GM18870 (cell line): ENCODE results near the gene TPP2.

Experiments used
- ATAC-seq: cut with Tn5 transposase; IDR thresholded peaks from one replicate; pipeline ENCODE4 v1.9.1; 2021; ENCODE audit warnings: moderate library complexity; ENCODE audit not compliant: unreplicated experiment

Gene TPP2

DNA sequence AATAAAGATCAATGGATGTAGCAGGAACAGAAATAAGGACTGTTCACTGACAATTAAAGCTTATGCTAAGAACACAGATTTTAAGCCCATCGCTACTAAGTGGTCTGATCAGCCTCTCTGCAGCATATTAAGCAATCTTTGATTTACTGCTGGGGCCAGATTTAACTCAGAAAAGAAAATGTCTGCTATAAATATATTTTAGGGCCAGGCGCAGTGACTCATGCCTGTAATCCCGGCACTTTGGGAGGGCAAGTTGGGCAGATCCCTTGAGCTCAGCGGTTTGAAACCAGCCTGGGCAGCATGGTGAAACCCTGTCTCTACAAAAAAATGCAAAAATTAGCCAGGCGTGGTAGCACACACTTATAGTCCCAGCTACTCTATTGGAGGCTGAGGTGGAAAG, 55.1 kb downstream of the TPP2 start:
- ATAC-seq: no peak

DNA sequence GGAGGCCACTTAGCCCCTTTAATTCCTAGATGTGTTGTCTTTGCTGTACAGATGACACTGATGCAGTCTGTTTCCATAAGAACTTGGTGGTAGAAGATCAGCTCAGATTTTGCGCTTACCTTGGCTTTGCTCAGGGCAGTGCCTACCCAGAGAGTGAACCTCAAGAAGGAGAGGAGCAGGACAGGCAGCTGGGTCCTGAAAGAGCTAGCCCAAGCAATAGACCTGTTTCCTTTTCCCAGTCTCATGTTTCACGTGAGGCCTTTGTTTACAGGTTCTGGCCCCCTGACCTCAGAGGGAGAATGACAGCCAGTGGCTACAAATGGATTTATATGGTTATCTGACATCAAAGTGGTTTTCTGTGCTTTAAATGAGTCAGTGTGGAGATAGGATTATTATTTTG, 58.0 kb downstream of the TPP2 start:
- ATAC-seq: no peak

DNA sequence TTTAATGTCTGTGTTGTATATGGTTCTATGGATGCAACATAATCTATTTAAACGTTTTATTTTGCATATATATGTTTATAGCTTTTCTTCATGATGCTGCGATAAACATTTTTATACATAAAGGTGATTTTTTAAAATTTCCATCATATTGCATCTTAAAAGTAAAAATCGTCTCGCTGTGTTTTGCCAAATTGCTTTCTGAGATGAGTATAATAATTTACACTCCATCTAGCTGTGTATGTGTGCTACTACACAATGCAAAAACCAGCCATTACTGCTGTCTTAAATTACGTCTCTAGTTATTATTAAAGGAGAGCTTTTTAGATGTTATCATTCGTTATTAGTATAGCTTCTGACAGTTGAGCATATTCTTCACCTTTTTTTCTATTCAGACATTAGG, 60.8 kb downstream of the TPP2 start:
- no peak for ATAC-seq

DNA sequence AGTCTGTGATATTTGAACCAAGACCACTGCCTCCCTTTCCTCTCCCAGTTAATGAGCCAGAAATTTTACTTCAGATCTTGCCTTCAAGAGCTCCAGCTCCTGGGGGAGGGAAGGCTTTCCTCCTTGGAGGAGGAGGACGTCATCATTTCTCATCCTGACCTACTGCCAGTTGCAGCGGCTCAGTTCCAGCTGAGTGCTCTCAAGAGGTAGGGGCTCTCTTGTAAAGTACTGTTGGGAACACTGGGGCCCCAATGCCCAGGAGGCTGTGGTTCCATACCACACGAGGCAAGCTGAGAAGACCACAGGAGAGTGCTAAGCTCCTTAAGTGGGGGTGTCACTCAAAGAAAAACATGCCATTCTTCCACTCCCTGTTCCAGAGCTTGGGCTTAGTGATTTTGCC, 61.9 kb downstream of the TPP2 start:
- ATAC-seq: no peak

DNA sequence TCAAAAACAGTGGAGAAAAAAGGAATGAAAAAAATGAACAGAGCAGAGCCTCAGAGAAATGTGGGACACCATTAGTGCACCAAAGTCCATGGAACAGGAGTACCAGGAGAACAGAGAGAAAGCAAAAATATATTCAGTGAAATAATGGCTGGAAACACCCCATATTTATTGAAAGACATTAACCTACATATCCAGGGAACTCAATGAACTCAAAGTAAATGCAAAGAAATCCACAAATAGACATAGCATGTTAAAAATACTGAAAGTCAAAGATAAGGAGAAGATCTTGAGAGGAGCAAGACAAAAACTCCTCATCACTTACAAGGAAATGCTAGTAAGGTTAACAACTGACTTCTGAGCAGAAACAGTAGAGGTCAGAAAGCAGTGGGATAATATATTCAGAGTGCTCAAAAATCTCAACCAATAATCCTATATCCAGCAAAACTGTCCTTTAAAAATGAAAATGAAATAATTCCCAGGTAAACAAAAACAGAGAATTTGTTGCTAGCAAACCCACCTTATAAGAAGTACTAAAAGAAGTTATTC, 62.5 kb downstream of the TPP2 start:
- ATAC-seq: no peak

DNA sequence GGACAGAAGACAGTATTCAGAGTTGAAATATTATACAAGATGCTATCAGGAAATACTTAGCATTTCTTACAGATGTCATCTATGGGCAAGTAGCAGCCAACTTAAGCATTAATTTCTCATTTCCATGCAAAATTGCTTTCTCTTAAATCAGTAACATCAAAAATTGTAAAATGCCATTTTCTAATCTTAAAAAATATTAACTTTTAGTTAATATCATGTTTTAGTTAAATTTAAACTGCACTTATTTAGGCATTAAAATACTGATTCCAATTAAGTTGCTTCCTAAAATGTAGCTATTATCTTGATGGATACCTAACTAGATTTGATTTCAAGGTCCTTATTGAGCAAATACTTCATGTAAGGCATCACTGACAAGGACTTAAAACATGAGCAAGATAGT, 70.2 kb downstream of the TPP2 start:
- ATAC-seq: no peak

DNA sequence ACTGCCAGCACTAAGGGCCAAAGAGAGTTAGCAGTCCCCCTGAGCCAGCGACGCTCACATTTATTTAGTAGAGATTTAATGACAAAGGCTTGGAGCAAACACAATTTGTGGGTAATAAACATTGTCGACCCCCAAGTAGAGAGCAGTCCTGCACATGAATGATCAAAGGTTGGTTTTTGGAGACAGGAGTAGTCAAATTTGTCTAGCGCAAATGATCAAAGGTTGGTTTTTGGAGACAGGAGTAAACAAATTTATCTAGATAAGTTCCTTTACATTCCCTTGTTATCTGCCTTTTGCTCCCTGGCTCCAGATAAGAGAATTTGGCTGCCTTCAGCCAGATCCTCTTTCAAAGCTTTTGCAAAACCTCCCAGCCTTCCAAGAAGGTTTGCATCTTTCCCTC, 71.1 kb downstream of the TPP2 start:
- no peak for ATAC-seq

DNA sequence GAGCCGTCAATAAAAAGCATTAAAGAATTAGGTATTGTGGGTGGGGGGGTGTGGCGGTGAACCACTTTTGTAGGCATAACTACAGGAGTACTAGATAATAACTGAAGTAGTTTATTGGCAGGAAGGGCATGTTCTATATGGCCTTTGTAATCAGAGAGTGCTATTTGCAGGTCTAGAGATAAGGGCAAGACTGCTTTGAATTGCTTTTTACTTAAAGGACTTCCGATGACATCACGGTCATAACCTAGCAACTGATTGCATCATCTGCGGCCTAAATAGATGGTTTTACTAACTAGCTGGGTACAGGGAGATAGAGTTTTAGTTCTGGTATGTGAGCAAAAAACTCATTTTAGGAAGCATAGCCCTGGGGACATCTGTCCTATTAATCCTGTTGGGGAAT, 73.3 kb downstream of the TPP2 start:
- ATAC-seq: no peak

DNA sequence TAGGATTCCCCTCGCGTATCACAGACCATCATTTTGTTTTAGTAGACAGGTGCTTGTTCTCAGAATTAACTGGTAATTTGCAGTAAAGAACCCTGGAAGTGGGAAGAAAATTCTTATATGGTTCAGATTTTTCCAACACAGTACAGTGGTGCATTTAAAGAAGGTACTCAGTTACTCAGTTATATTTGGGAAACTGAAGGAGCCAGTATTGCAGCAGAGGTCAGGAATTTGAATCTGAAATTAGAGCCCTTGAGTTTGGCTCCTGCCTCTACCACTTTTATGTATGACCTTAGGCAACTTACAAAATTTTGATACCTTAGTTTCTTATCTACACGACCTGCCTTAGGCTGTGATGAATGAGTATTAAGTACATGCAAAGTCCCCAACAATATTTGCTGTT, 78.3 kb downstream of the TPP2 start:
- no peak for ATAC-seq

DNA sequence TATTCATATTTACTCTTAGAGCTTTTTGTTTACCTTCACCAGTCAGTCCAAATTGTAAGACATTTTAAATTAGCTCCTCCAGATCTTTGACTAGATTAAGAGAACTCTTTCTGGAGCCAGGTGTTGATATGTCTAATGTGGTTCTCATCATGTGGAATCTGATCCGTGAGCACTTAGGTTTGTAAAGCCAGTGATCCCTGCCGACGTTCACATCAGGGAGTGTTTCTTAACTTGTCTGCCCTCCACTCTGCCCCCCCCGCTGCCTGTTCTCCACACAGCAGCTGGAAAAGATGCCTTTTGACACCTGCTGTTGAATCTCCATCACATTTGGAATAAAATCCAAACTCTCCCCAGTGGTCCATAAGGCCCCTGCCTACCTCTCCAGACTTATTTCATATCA, 80.3 kb downstream of the TPP2 start:
- ATAC-seq: no peak

DNA sequence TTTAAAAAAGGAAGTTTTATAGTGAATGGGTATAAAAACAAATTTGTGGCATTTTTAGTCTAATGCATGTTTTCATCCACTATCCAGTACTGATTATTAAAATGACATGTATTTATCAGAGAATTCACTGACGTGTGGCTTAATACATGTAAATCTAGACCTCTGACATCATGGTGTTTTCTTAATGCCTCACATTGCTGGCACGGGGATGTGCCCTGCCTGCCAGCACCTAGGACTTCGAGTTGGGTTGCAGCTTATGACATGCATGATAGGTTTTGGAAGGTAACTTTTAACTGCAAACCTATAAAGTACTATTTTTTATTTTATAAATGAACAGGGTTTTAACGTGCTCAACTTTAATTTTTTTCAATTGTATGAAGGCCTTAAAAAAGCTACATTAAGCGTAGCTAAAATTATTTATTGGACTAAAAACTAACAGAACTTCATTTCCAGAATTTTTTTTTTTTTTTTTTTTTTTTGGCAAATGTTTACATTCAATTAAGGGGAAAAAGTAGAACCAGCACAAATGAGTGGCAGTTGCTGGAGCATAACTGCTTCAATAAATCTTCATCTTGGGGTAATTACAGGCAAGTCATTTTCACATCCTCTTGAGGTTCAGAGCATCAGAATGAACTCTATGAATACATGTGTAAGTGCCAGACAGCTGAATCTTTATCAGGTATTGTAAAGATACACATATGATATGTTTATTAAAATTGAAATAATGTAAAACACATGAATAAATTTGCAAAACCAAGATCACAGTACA, 81.7 kb downstream of the TPP2 start:
- no peak for ATAC-seq

DNA sequence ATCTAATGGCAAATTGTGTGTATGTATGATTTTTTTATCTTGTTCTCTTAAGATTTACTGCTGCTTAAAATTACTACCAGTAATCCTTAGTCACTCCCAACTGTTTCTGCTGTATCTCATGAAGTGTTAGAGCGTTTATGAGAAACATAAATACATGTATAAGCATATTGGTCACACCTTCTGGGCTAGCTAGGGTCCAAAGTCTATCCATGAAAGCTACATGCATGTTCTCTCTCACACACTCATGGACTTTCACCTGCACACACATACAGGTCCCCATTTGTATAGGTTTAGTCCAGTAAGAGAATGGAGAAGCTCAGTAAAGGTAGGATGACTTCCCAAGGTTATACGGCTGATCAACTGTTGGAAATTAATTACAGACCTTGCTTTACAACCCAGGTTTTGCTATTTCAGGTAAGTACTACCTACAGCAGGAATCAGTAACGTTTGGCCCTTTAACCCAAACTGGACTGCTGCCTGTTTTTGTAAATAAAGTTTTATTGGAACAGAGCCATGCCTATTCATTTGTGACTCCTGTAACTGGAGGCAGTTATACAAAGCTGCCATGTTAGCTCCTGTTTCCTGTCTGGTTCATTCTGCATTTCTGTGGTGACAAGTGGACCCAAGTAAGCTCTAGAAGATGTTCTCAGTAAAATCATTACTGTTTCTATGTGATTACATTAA, 82.8 kb downstream of the TPP2 start:
- ATAC-seq: no peak

DNA sequence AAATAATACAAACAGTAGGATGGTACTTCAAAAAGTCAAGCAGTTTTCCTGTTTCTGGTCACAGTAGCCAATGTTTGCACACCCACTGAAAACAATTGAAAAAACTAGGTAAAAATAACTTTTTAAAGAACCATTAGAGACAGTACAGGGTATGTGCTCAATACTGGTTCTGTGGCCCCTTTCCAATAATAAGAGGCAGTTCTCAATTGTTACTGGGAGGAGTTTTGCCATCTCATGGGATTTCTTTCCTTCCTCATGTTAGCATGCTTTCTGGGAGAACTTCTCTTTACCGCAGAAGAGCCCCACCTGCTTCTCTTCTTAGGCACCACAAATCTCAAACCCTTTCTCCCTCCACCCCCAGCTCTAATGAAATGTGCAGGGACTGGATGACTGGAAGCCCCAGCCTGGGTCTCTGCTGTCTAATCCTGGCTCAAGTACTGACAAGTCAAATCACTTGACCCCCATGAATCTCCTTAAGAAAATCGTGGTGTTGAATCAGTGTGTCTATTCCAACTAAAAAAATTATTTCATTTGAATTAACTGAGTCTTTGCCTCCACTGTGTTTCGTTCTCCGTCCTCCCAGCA, 83.4 kb downstream of the TPP2 start:
- ATAC-seq: no peak

DNA sequence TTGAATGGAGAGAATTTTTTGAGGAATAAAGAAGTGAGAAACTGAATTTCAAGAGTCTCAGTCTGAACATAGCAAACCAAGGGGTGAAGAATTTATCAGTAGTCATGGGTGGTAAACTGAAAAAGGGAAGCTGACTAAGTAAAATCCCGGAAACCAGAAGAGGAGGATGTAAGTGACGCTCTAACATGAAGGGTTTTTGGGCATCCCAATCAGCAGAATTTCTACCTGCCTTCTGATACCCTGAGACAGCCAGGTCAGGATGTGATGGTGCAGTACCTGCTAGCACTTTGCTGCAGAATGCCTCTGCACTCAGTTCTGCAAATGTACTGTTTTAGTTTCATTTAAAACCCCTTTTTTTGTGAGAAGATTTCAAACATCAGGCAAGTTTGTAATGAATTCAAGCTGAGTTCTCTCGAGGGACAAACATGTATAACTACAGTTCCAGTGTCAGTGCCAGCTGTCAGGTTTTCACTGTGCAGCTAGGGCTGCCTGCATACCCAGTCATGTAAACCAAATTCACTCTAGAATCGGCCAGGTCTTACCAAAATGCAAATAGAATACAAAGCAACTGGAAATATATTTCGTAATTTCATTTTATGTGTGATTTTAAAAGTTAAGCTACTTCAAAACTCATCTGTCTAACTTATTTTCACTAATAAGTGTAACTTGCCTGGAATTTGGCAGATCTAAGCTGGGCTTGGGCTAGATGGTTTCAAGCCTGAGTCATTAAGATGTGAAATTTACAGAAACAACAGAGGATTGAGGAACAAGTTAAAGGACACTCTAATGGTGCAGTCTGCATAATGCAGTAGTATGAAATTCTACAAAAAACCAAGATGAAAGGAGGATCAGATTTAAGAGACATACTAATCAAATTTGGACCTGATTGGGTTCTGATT, 84.3 kb downstream of the TPP2 start:
- ATAC-seq: no peak

DNA sequence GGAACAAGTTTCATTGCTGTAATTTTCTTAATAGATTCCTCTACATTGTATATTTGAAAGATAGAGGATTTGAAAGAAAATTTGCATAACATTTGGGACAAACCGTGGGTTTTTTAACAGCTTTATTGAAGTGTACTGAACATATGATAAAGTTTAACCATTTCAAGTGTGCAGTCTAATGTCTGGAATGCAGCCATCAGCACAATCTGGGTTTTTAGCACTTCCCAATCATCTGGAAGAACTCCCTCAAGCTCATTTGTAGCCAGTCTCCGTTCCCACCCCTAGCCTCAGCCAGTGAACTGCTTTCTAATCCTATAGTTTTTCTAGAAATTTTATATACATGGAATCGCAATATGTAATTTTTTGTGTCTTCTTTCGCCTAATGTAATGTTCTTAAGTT, 85.4 kb downstream of the TPP2 start:
- ATAC-seq: no peak

DNA sequence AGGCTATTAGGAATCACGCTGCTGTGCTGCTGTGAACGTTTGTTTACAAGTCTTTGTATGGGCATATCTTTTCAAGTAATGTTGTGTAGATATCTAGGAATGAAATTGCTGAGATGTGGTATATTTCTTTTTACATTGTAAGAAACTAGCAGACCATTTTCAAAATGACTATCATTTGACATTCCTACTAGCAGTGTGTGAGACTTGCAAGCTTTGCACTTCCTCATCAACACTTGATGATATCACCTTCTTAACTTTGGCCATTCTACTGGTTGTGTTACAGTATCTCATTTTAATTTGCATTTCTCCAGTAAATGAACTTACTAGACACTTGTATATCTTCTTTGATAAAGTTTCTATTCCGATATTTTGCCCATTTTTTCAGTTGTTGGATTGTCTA, 85.9 kb downstream of the TPP2 start:
- ATAC-seq: no peak

DNA sequence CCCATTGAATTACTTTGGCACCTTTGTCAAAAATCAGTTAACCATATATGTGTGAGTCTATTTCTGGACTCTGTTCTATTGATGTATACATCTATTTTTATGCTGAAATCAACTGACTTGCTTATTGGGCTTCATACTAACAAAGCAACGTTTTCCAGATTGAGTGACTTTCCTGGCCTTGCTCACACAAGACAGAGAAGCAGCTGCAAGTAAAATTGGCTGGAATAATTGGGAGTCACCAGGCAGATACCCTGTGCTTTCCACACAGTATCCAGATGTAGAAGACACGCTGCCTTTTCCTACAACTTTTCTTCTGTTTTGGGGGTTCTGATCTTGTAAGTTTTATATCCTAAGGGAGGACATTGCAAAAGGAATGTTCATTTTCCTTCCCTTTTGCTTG, 86.9 kb downstream of the TPP2 start:
- no peak for ATAC-seq

DNA sequence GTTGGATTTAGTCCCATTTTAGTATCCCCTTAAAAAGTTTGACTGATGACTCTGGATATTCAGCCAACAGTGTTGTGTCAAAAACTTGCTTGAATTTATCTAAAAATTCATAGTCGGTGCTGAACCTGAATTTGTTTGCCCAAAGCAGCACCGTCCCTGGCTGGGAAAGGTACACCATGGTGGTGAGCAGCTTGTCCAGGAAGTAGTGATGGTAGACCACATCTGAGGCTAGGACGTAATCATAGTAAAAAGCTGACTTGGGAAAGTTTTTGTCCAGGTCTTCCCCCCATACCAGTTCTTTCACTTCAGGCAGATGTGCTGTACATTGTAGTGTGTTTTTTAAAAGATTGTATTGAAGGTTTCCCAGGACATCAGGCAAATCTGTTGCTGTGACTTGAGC, 89.2 kb downstream of the TPP2 start:
- ATAC-seq: no peak

DNA sequence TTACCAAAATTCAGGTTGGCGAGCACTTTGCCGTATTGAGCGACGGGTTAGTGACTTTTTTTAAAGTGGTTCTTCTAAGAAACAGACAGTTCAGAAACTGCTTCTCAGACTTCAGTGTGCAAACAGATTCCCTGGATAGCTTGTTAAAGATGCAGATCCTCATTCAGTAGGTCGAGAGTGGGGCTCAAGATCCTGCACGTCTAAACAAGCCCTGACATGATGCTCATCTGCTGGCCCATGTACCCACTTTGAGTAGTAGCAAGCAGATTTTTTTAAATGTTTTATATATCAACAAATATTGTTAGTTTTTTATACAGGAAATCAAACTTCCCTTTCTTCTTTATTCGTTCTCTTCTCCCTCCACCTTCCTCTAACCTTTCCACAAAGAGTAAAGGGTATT, 90.7 kb downstream of the TPP2 start:
- ATAC-seq: no peak

DNA sequence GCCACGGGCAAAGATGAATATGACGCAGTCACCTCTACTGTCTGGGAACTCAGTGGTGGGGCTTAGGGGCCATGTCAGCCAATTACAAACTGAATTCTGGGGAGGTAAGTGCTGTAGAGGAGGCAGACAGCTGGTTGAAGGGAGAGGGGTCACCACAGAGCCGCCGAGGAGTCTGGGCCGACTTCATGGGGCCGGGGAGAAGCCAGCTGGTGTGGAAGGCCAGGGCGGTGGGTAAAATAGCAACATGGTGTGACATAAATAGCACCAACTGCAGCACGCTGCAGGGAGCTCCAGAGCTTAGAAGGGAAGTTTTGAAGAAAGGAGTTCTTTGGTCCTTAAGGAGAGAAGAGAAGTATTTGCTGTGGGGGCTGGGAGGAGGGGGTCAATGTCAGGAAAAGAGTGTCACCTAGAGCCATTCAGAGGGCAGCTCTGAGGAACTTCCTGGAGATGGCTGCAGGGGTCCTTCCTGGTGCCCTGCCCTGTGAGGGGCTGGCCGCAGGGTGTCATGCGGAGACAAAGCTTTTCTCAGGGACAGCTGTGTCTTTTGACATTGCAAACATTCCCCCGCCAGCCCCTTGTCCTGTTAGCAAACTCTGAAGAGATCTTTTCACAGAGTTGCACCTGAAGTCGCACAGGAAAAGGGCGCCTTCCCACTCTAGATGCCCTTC, 91.7 kb downstream of the TPP2 start:
- ATAC-seq: no peak

DNA sequence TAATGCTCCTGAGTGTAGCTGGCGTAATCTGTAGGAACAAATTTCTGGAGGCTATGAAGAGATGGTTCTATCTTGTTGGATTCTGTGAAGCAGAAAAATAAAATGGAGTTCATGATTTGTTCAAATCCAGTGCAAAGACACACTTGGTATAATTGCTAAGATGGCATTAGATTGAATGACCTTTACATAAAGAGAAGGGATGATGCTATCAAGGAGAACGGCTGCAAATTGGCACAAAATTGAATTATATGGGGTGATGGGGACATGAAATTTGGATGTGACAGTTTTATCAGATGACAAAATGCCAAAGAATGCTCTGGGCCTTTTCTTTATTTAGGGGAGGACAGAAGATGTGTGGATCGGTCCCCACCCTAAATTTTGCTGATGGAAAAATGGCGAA, 94.1 kb downstream of the TPP2 start:
- ATAC-seq: no peak
